Lower leg skin (tissue), 3 donors: ENCODE results near the gene UBXN7.

Source experiments
- POLR2A ChIP-seq, 2 donors: fragments of 450-650 bp; IDR thresholded peaks; one replicate each; pipeline ENCODE4 v1.6.1; 2016 to 2017; ENCODE audit warnings: antibody characterized with exemption in 2 of 2, mild to moderate bottlenecking in 1 of 2, moderate library complexity in 1 of 2
- TF ChIP-seq, protein P1 (sequence below), 3 donors: fragments of 450-650 bp; IDR thresholded peaks; one replicate each; pipeline ENCODE4 v1.5.1; 2016; ENCODE audit warnings: antibody characterized with exemption in 3 of 3, mild to moderate bottlenecking in 3 of 3, moderate library complexity in 2 of 3

DNA sequence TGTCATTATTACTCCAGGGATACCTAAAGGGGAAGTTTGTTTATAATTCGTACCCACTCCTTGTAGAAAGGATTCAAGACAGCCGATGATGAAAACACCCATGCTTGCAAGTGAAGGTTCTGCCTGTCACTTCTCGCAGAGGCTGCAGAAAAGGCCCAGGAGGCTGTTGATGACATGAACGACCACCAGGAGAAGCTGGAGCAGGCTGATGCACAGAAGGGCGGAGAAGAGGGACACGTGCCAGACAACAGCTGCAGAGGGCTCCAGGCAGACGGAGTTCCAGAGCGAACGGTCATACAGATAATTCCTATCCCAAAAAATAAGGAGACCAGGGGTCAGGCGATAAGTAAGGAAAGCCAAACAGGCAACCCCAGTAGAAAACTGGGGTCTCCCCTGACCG lies 108.5 kb downstream of the UBXN7 start:
- TF ChIP-seq, protein P1, sequence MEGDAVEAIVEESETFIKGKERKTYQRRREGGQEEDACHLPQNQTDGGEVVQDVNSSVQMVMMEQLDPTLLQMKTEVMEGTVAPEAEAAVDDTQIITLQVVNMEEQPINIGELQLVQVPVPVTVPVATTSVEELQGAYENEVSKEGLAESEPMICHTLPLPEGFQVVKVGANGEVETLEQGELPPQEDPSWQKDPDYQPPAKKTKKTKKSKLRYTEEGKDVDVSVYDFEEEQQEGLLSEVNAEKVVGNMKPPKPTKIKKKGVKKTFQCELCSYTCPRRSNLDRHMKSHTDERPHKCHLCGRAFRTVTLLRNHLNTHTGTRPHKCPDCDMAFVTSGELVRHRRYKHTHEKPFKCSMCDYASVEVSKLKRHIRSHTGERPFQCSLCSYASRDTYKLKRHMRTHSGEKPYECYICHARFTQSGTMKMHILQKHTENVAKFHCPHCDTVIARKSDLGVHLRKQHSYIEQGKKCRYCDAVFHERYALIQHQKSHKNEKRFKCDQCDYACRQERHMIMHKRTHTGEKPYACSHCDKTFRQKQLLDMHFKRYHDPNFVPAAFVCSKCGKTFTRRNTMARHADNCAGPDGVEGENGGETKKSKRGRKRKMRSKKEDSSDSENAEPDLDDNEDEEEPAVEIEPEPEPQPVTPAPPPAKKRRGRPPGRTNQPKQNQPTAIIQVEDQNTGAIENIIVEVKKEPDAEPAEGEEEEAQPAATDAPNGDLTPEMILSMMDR (IDR thresholded peaks at IDR 0.05) = no peak
- TF ChIP-seq POLR2A (IDR thresholded peaks at IDR 0.05) = no peak
